ENCODE measurements around the gene BTF3. TPM values are rescaled to one million over a fixed set of nuclear protein-coding genes. Genes with fewer than 3 reads are reported as not detected.

The BTF3 gene
- total and polyA plus RNA-seq, 2 experiments from 2014 or later = 249 to 595 TPM

GRCh38 chr5:73545403-73545779 lies 47.1 kb downstream of the BTF3 start:
- no peaks in the 10 kb centered on the region for H3K9me3 ChIP-seq (ENCODE audit: low read depth)
- H3K27me3 ChIP-seq (replicated peaks; ENCODE audit: insufficient read depth) = no peaks in the 10 kb centered on the region

GRCh38 chr5:73550016-73550415 lies 51.8 kb downstream of the BTF3 start:
- H3K9me2 ChIP-seq (ENCODE audit: insufficient read depth) = no peaks in the 10 kb centered on the region
- WGBS, 2 experiments (ENCODE audit: low coverage in 1 of 2, low lambda C conversion rate in 2 of 2, missing lambda C conversion rate in 2 of 2) = 97 to 100% methylated on average over 1 of the region's 1 CpG
- peaks cover 16% of the 10 kb centered on the region for H3K36me3 ChIP-seq (ENCODE audit: low read depth)
- TF ChIP-seq EZH2 (IDR thresholded peaks at IDR 0.05; ENCODE audit: insufficient read depth, poor library complexity, severe bottlenecking) (no peak), EZH2phosphoT487 (IDR thresholded peaks at IDR 0.05; ENCODE audit: insufficient read depth, low read depth) (no peak)
- no peak overlapping the region for H3K4me2 ChIP-seq (ENCODE audit: unreplicated experiment)
- no peaks in the 10 kb centered on the region for H4K20me1 ChIP-seq (ENCODE audit: insufficient read depth)
- in situ Hi-C loops (cut with MboI) = no loop called here
- H3K9ac ChIP-seq = no peak overlapping the region
- H2AFZ ChIP-seq = no peak overlapping the region
- no peaks in the 10 kb centered on the region for H3K27me3 ChIP-seq (replicated peaks; ENCODE audit: insufficient read depth)
- H3K4me3 ChIP-seq = no peak overlapping the region
- DNase-seq = no peak
- no peak overlapping the region for H3K27ac ChIP-seq
- no peaks in the 10 kb centered on the region for H3K9me3 ChIP-seq (ENCODE audit: low read depth)
- no peaks in the 10 kb centered on the region for H3K79me2 ChIP-seq (ENCODE audit: insufficient read depth)
- H3K4me1 ChIP-seq (ENCODE audit: insufficient read depth) = no peaks in the 10 kb centered on the region
- no peaks in the 10 kb centered on the region for H3F3A ChIP-seq (ENCODE audit: insufficient read depth)

More at GRCh38 chr5:73545403-73545779, 47.1 kb downstream of the BTF3 start:
- Histone ChIP-seq H3K36me3 (ENCODE audit: low read depth) (no peaks in the 10 kb centered on the region), H3K79me2 (ENCODE audit: insufficient read depth) (no peaks in the 10 kb centered on the region), H3K4me2 (ENCODE audit: unreplicated experiment) (no peak overlapping the region), H3K4me3 (no peak overlapping the region), H3K9me2 (ENCODE audit: insufficient read depth) (no peaks in the 10 kb centered on the region), H3K9ac (no peak overlapping the region), H3K4me1 (ENCODE audit: insufficient read depth) (peaks cover 2% of the 10 kb centered on the region), H3F3A (ENCODE audit: insufficient read depth) (0 out of 2 replicates have a peak, but pooled peaks cover 7% of the 10 kb centered on the region), H4K20me1 (ENCODE audit: insufficient read depth) (no peaks in the 10 kb centered on the region), H2AFZ (no peak overlapping the region), H3K27ac (no peak overlapping the region)
- TF ChIP-seq EZH2phosphoT487 (IDR thresholded peaks at IDR 0.05; ENCODE audit: insufficient read depth, low read depth) = no peak
- no peak for TF ChIP-seq EZH2 (IDR thresholded peaks at IDR 0.05; ENCODE audit: insufficient read depth, poor library complexity, severe bottlenecking)
- DNase-seq = no peak
- in situ Hi-C loops (cut with MboI) = no loop called here
- 6 to 14% methylated on average over 1 of the region's 1 CpG for WGBS, 2 experiments (ENCODE audit: low coverage in 1 of 2, low lambda C conversion rate in 2 of 2, missing lambda C conversion rate in 2 of 2)

GRCh38 chr5:73552642-73553041 lies 54.4 kb downstream of the BTF3 start:
- Histone ChIP-seq H2AFZ (no peak overlapping the region), H3K79me2 (ENCODE audit: insufficient read depth) (no peaks in the 10 kb centered on the region), H3K9ac (no peak overlapping the region), H3K27ac (no peak overlapping the region), H3K4me3 (no peak overlapping the region), H3K9me3 (ENCODE audit: low read depth) (no peaks in the 10 kb centered on the region), H3F3A (ENCODE audit: insufficient read depth) (no peaks in the 10 kb centered on the region), H3K9me2 (ENCODE audit: insufficient read depth) (no peaks in the 10 kb centered on the region), H3K4me2 (ENCODE audit: unreplicated experiment) (no peak overlapping the region), H4K20me1 (ENCODE audit: insufficient read depth) (no peaks in the 10 kb centered on the region), H3K27me3 (replicated peaks; ENCODE audit: insufficient read depth) (no peaks in the 10 kb centered on the region), H3K4me1 (ENCODE audit: insufficient read depth) (peaks cover 9% of the 10 kb centered on the region; the same call in 1 of the 2 replicates), H3K36me3 (ENCODE audit: low read depth) (peaks cover 28% of the 10 kb centered on the region)
- TF ChIP-seq EZH2phosphoT487 (IDR thresholded peaks at IDR 0.05; ENCODE audit: insufficient read depth, low read depth) = no peak
- TF ChIP-seq EZH2 (IDR thresholded peaks at IDR 0.05; ENCODE audit: insufficient read depth, poor library complexity, severe bottlenecking) = no peak
- in situ Hi-C loops (cut with MboI) = no loop called here
- no peak for DNase-seq

Other genes starting within 250 kb of the BTF3 start
- 50.0 and 53.9 TPM in 2 replicates for gene FOXD1, start 49.7 kb upstream of the BTF3 start, total RNA-seq (2014; rRNA removed; shearing (Covaris generic))
- gene FOXD1, start 49.7 kb upstream of the BTF3 start, polyA plus RNA-seq (2016; fragmentation: Nextera tagmentation; extraction: Ambion mirVana) = 8.0 and 8.5 TPM in 2 replicates
- gene ANKRA2, start 67.2 kb downstream of the BTF3 start, total RNA-seq (2014; rRNA removed; shearing (Covaris generic)) = 23.6 and 54.3 TPM in 2 replicates
- gene ANKRA2, start 67.2 kb downstream of the BTF3 start, polyA plus RNA-seq (2016; fragmentation: Nextera tagmentation; extraction: Ambion mirVana) = 30.2 and 32.5 TPM in 2 replicates
- gene UTP15, start 67.3 kb downstream of the BTF3 start, total RNA-seq (2014; rRNA removed; shearing (Covaris generic)) = 12.6 and 26.2 TPM in 2 replicates
- gene UTP15, start 67.3 kb downstream of the BTF3 start, polyA plus RNA-seq (2016; fragmentation: Nextera tagmentation; extraction: Ambion mirVana) = 13.0 and 13.9 TPM in 2 replicates
- 8.9 and 9.6 TPM in 2 replicates for gene ARHGEF28, start 127.8 kb downstream of the BTF3 start, total RNA-seq (2014; rRNA removed; shearing (Covaris generic))
- 4.6 and 5.0 TPM in 2 replicates for gene ARHGEF28, start 127.8 kb downstream of the BTF3 start, polyA plus RNA-seq (2016; fragmentation: Nextera tagmentation; extraction: Ambion mirVana)

All from GM23248 (cell line).